ENCODE results near the gene CASS4. TPM values are rescaled to one million over a fixed set of nuclear protein-coding genes. Genes with fewer than 3 reads are reported as not detected.

Gene CASS4
- total RNA-seq, 1 donor from 2014 or later: 0.16 TPM

- Mint-ChIP-seq H3K4me1 (peaks cover 45% of the 10 kb centered on the region), H3K9me3 (no peaks in the 10 kb centered on the region), H3K27ac (ENCODE audit: unreplicated experiment) (no peak overlapping the region), H3K27me3 (ENCODE audit: low read depth) (no peaks in the 10 kb centered on the region), H3K36me3 (ENCODE audit: low read depth) (no peaks in the 10 kb centered on the region), H3K4me3 (no peak overlapping the region)
- TF ChIP-seq, protein P1, sequence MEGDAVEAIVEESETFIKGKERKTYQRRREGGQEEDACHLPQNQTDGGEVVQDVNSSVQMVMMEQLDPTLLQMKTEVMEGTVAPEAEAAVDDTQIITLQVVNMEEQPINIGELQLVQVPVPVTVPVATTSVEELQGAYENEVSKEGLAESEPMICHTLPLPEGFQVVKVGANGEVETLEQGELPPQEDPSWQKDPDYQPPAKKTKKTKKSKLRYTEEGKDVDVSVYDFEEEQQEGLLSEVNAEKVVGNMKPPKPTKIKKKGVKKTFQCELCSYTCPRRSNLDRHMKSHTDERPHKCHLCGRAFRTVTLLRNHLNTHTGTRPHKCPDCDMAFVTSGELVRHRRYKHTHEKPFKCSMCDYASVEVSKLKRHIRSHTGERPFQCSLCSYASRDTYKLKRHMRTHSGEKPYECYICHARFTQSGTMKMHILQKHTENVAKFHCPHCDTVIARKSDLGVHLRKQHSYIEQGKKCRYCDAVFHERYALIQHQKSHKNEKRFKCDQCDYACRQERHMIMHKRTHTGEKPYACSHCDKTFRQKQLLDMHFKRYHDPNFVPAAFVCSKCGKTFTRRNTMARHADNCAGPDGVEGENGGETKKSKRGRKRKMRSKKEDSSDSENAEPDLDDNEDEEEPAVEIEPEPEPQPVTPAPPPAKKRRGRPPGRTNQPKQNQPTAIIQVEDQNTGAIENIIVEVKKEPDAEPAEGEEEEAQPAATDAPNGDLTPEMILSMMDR (conservative IDR thresholded peaks at IDR 0.05): no peak
- DNase-seq (ENCODE audit: low read depth, low spot score): no peak
Measured at GRCh38 chr20:56433221-56433879, 21.3 kb downstream of the CASS4 start.

DNA sequence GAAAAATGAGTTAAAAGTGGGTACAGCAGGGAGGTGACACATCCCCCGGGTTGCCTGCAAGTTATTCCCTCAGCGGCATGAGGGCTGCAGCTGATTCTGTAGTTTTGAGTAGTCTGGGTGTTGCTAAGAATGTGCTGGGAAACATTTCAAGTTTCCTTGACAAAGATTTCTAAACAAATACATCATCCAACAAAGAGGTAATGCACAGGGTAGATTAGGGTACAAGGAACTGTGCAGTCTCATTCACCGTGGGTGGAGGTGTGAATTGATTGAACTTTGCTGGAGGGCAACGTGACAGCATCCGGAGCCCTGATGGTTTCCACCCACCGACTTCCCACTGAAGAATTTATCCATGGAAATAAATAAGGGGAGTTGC, 21.8 kb downstream of the CASS4 start:
- DNase-seq (ENCODE audit: low read depth, low spot score): no peak
- TF ChIP-seq, protein P1 (conservative IDR thresholded peaks at IDR 0.05): no peak
- Mint-ChIP-seq H3K27me3 (ENCODE audit: low read depth) (no peaks in the 10 kb centered on the region), H3K4me3 (no peak overlapping the region), H3K4me1 (peaks cover 45% of the 10 kb centered on the region), H3K36me3 (ENCODE audit: low read depth) (no peaks in the 10 kb centered on the region), H3K27ac (ENCODE audit: unreplicated experiment) (no peak overlapping the region), H3K9me3 (no peaks in the 10 kb centered on the region)

DNA sequence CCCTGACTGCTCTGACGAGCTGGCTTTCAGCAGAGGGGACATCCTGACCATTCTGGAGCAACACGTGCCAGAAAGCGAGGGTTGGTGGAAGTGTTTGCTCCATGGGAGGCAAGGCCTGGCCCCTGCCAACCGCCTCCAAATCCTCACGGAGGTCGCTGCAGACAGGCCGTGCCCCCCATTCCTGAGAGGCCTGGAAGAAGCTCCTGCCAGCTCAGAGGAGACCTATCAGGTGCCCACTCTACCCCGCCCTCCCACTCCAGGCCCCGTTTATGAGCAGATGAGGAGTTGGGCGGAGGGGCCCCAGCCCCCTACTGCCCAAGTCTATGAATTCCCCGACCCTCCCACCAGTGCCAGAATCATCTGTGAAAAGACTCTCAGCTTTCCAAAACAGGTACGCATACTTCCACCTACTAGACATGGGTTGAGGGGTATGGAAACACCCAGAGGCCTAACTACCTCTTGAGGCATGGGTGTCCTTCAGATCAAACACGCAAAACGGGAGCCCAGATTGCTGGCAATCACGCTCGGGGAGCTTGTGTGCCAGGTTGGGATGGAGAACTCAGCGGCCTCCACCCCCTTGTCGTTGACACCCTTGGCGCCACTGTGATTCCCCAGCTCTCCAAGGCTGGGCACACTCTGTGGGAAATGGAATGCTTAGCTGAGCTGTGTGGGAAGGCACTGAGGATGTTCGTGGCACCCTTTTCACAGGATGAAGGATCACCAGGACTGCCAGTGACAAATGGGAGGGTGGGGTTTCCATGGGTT, 25.3 kb downstream of the CASS4 start:
- Mint-ChIP-seq H3K9me3 (no peaks in the 10 kb centered on the region), H3K36me3 (ENCODE audit: low read depth) (no peaks in the 10 kb centered on the region), H3K27ac (ENCODE audit: unreplicated experiment) (no peak overlapping the region), H3K27me3 (ENCODE audit: low read depth) (no peaks in the 10 kb centered on the region), H3K4me3 (no peak overlapping the region), H3K4me1 (peaks cover 16% of the 10 kb centered on the region)
- TF ChIP-seq, protein P1 (conservative IDR thresholded peaks at IDR 0.05): no peak
- no peak for DNase-seq (ENCODE audit: low read depth, low spot score)

DNA sequence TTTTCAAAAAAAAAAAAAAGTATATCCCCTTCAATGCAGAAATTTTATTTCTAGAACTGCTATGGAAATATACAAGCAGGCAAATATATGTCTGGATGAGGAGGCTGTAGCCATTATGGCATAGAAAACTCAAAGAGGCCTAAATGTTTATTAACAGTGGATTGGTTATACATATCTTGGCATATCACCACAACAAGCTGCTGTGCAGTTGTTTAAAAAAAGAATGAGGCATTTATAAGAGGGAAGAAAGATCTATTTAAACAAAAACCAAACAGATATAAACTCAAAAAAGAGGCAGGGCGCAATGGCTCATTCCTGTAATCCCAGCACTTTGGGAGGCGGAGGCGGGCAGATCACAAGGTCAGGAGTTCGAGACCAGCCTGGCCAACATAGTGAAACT, 26.2 kb downstream of the CASS4 start:
- H3K4me3 Mint-ChIP-seq: no peak overlapping the region
- H3K27ac Mint-ChIP-seq (ENCODE audit: unreplicated experiment): no peak overlapping the region
- H3K36me3 Mint-ChIP-seq (ENCODE audit: low read depth): no peaks in the 10 kb centered on the region
- no peaks in the 10 kb centered on the region for H3K9me3 Mint-ChIP-seq
- TF ChIP-seq, protein P1 (conservative IDR thresholded peaks at IDR 0.05): no peak
- peaks cover 10% of the 10 kb centered on the region for H3K4me1 Mint-ChIP-seq
- no peaks in the 10 kb centered on the region for H3K27me3 Mint-ChIP-seq (ENCODE audit: low read depth)
- no peak for DNase-seq (ENCODE audit: low read depth, low spot score)

- no peak overlapping the region for H3K4me3 Mint-ChIP-seq
- TF ChIP-seq, protein P1 (conservative IDR thresholded peaks at IDR 0.05): no peak
- no peaks in the 10 kb centered on the region for H3K9me3 Mint-ChIP-seq
- H3K27ac Mint-ChIP-seq (ENCODE audit: unreplicated experiment): no peak overlapping the region
- H3K36me3 Mint-ChIP-seq (ENCODE audit: low read depth): no peaks in the 10 kb centered on the region
- DNase-seq (ENCODE audit: low read depth, low spot score): no peak
- peaks cover 3% of the 10 kb centered on the region for H3K4me1 Mint-ChIP-seq
- no peaks in the 10 kb centered on the region for H3K27me3 Mint-ChIP-seq (ENCODE audit: low read depth)
Measured at GRCh38 chr20:56439771-56440291, 27.8 kb downstream of the CASS4 start.

Data from neural crest cell (in vitro differentiated cells).